HG03139 (cell line): ENCODE data around the gene OPCML.

Experiments
- ATAC-seq: cut with Tn5 transposase; IDR thresholded peaks from one replicate; pipeline ENCODE4 v1.9.1; 2021; ENCODE audit not compliant: unreplicated experiment

The OPCML gene

DNA sequence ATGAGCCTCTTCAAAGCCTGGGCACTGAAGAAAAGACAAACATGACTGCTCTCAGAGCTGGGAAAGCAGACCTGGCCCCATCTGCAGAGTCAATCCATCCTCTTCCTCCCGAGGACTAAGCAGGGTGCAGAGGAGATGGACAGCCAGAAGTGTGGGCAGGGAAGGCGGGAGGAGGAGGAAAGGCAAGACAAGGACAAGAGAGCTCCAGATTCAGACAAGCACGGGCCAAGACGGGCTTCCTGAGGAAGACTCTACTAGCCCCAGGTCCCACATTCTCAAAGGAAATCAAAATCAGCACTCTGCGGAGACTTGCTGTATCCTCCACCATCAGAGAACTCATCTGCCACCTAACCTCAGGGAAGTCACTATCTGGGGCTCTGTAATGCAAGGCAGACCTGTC, 28.5 kb downstream of the OPCML start:
- no peak for ATAC-seq

DNA sequence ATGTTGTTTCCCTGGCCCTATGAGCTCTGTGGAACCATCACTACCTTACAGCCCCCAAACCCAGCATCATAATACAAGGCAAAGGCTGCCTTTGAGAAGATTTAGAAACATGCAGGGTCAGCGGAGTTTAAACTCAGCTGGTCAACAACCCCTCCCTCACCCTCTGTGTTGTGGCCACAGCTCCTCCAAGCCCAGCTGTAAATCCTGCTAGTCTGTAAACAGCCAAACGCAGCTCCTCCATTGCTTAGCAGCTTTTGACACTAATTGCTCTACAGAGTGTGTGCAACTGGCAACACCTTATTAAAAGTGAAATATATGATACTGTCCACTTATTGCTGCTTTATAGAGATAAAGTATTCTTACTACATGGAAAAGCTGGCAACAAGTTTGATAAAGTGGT, 29.1 kb downstream of the OPCML start:
- ATAC-seq, result no peak

DNA sequence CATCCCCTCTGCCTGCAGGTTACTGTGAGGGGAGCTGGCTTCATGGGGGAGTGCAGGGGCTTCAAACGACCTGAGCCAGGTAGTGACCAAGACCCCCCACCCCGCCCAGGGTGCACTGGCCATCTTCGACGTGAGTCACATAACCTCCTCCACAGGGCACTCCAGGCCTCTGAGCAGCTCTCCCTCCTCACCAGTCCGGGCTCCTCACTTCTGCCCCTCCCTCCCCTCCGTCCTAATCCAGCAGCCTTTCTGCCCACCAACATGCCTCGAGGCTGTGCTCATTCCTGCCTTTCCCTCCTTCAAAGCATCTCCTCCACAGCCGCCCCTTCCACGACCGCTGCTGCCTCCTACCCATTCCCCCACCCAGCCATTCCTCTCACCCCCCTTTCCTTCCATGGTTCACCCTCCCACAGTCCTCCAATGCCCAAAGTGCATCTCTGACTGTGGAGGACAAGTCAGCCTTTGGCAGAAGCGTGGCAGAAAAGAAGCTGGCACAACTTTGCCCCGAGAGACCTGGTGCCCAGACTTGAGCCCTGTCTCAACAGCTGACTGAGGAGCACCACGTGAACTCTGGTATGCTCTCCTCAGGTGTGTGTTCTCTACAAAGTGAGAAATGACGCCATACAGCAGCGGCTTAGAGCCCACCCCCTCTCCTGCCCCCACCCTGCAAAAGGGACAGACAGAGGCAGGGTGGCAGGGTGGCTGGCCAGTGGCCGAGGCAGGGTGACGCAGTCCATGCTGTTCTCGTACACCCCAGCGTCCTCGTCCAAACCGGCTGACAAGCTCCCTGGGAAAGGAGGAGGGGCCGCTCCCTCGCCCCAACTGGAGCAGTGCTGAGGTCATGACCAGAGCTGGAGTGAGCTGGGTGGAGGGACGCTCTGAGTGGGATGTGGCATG, 30.4 kb downstream of the OPCML start:
- ATAC-seq, result no peak

DNA sequence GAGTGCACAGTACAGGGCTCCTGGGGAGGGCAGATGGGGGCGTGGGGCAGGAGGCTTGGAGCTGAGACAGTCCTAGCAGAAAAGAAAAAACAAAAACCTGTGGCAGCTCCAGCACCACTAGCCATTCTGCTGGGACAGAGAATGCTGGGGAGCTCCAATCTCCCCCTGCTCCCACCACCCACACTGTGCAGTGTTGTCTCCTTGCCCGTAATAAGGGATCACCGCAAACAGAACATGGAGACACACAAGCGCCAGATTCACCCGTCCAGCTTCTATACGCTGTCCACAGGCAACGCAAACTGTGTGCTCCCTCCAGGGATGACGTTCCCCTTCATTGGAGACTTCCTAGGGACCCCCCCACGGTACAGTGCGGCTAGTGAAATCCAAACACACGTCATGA, 31.4 kb downstream of the OPCML start:
- ATAC-seq, result no peak

DNA sequence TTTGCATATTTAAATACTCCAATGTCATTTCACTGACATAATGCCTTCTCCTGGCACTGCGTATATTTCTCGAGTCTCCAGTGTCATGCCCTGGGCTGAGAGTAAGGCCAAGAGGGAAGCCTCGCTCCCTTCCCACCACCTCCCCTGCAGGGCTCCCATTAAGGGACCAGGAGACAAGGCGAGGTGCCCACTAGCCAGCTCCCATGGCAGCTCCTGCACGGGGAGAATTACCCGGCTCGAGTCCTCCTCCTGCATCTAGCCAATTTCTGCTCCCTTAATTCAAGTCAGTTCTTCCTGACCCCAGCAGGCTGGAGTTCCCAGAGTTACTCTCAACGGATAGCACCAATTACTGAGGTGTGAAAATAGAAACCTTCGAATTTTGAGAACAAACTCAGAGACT, 31.9 kb downstream of the OPCML start:
- ATAC-seq, result no peak

DNA sequence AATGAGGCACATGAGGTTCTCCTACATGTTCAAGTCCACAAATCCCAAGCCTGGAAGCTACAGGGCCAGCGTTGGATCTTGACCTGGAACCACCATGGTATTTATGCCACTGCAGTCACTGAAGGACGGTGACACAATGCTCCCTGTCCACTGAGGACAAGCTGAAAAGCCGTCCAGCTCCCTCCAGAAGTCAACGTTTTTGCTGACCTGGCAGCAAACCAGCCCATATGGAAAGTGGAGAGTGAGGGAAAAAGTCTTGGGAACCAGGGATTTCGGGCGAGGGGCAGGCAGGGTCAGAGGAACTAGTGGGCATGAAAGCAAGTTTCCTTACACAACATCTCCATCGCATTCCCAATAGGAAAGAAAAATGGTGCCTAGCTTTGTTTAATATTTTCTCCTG, 33.3 kb downstream of the OPCML start:
- no peak for ATAC-seq

DNA sequence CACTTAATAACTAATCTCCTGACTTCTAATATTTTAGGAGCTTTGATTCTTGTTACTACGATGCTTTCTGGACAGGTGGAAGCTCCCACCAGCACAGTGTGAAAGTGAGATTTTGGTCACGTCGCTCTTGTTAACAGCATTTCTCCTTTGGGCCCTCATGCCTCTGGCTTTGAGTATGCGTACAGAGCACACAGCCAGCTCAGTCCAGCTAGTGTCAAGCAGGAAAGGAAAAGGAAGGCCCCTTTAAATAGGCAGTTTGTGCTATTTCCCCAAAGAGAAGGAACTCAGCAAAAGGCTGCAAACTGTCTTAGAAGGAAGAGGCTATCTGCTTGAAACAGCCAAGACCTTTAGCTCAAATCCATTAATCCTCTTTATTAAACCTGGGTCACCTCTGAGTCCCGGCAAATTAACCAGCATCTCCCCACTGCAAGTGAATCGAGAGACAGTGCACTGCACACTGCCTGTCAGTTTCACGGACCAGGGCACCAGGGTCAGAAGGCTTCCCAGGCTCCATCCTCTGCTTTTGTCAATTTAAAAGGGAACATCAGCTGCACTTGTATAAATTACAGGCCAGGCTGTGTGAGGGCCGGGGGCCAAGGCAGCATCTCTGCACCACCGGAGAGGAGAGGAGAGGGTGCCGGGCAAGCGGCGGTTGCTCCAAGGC, 34.7 kb downstream of the OPCML start:
- ATAC-seq, result no peak

DNA sequence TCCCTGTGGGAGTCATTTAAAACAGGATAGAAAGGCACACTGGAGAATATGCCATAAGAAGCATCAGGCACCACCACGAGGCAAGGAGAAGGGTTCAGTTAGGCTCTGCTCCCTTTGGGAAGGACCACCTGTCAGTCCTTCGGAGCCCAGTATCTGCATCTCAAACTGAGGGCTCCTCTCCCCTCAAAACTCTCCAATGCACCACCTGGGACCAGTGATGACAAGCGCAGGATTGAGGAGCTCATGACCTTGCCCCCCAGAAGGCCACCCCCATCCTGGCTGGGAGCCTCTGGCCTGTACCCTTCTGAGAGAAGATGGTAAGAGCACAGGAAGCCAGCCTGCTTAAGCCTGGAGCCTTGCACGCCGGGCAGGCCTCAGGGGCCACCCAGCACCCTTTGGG, 39.4 kb downstream of the OPCML start:
- ATAC-seq, result no peak

DNA sequence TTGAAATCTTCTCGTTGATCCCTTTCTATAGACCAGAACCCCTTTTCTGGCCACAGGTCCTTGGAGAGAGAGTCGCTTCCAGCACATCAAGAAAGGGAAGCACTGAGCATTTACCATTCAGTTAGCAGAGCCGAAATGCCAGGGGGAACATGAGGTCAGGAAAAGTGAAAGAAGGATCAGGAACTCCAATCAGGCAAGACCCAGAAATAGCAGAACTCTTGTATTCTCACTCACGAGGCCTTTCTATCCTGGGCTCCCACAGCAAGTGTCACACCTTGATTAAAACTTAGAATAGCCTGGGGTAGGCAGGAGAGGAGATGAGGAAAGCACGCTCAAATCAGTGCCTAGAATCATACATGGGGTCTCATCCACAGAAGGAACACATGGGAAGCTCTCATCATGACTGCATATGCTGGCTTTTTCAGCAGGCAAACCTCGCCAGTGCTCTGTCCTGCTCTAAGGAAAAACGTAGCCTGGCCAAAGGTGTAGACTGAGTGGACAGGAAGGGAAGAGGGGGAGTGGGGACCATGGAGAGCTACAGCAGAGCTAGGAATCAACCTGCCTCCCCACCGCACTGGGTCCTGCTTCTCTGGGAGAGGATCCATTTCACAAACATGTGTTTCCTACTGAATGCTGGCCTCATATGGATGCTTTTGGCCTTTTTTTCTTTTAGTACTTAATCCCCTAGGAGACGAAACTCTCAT, 40.5 kb downstream of the OPCML start:
- no peak for ATAC-seq

DNA sequence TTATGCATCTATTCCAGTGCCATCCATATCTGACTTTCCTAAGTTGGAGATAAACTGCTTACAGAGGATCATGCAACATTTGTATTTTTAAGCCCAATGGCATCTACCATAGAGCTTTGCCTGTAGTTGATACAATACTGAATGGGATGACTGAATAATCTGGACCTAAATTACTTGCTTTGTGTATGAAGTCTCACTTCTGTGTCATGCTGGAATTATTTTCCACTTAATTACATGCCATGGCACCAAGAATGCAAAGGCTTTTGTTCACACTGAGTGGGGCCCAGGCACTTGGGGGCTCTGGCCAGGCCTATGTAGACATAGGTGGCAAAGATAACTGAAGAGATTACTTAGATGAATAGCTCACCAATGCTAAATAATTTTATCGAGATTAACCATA, 51.6 kb downstream of the OPCML start:
- no peak for ATAC-seq

DNA sequence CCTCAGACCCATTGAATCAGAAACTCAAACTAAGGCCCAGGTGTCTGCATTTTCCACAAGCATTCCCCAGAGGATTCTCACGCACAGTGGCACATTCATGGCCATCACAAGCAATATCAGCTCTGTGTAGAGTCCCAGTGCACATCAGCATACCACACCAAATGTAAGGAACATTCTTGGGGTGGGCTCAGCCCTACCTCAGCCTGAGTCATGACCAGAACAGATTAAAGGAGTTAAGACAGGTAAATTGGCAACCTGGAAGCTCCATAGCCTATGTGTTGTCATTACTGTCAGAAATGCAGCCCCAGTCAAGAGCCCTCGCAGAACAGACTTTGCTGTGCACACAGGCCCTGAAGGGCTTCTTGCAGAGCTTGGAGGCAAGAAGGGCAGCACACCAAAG, 53.1 kb downstream of the OPCML start:
- ATAC-seq, result no peak

DNA sequence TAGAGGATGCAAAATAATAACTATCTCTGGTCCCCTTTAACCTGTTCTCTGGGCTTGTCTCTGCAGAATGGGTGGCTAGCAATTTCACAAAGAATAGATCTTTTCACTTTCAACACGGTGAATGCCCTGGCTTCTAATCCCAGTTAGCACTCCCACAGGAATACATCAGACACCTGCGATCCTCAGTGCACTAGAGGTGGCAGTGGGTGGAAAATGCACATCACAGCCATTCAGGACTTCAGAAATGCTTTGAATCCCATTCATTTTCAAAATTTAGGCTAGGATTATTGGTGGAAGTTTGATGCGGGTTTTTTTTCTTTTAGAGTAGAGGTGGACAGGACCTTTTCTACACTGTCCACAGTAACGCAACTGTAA, 55.1 kb downstream of the OPCML start:
- ATAC-seq, result no peak

DNA sequence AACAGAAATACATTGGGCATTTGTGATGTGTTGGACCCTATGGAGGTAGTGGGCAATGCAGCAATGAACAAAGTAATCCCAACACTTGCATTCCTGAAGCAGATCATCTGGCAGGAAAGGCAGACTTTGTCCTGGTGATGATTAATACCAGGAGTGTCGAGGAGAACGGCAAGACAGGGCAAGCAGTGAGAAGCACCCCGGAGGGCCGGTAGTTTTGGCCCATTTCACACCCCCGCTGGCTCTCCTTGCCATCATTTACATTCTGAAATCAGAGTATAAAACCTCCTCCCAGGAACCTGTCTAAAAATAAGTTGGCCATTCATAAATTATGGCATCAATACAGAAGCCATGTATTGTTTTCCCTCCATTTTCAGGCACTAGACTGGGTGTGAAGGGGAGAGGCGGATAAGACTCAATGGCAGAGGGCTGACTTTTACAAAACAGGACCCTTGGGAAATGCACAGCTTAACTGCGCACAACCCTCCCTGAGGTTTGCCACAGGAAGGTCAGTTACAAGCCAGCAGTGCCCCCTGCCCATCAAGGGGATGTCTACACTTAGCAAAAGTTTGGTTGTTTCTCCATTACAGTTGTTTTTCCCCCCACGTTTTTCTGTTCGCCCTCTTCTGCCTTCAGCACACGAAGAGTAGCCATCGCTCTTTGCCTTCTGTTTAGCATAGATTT, 55.6 kb downstream of the OPCML start:
- no peak for ATAC-seq

DNA sequence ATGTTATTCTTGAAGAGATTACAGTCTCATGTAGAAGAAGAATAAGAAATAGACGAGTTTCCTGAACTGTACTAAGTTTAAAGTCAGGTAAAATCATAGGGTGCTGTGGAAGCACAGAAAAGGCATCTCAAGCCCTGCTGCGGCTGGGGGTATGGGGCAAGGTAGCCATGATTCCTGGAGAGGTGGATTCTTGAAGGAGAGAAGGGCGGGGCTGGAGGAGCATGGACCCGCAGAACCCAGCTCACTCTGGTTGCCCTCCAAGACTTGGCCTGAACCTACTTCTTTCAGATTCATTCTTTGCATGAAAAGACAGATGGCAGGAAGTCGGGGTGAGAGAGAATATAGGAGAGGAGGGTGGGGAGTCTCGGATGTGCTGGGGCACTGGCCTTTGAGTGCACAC, 57.8 kb downstream of the OPCML start:
- no peak for ATAC-seq

DNA sequence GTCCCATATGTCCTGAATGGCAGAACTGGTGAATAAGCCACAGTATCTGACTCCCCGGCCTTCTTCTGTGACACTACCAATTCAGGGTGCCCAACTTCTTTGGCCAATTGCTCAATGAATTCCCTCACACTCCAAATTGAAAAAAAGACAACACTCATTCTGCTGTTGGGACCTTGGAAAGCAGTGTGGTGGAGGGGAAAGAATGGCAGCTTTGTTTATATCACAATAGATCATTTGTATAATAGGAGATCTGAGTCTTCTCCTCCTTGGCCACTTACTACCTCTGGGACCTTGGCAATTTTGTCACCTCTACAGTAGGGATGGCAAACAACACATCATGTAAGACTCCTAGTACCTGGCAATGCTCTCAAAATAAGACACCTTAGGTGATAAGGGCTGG, 64.6 kb downstream of the OPCML start:
- no peak for ATAC-seq

DNA sequence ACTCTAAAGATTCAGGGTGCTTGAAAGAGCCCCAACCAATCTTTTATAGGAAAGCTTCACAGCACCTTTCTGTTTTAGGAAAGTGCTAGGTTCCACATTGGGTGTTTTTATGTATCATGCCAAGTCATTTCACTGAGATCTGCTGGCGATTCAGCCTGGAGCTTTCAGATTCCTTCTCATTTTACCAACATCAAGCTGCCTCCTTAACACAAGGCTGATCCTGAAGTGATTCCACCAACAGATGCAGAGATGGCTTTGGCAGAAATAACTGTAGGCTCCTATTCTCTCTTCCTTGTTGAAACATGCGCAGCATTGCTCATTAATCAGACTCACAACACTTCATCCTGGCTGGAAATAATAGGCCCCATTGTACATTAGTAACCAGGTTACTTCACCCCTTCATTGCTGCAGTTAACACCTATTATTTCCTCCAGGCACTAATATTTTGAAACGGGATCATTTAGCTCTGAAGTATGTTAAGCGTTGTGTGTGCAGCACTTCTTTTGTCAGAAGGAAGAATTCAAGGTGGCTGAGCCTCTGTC, 89.0 kb downstream of the OPCML start:
- no peak for ATAC-seq

DNA sequence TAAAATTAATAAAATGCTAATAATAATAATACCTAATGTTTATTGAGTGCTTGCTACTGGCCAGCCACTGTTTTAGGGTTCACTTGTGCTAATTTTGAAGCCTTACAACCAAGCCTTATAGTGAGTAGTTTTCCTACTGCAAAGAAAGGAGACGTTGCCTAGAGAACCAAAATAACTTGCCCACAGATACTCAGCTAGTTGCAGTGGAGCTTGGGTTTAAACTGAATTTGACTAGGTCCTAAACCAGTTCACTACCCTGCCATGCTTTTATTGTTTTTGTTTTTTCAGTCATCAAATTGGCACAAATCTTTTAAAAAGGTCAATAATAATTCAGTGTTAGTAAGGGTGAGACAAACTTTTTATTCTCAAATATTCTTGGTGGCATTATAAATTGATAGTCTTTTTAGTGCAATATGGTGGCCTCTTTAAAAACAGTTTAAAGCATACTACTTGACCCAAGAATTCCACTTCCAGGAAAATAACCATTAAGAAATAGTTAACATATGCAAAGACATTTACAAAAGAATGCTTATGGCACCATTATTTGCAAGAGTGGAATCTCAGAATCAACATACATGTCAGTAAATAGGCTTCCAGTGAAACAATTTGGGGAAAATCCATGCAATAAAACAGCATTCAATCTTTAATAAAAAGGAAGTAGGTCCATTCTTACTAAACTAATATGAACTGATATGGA, 90.2 kb downstream of the OPCML start:
- ATAC-seq, result no peak

DNA sequence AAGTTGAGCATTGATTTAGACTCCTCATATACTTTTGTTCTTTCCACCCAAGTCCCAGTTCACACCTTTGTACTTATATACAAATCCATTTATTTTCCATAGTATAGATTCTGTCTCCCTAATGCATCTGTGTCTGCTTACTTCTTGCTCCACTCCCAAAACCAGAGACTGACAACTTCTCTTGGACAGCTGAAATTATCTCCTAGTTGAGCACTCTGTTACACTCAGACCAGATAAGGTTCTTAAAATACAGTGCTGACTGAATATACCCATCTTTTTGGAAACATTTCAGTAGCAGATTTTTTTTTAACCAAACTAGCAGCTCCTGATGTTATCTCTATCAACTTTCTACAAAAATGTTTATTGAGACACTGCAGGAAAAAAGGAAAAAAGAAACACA, 106.3 kb downstream of the OPCML start:
- no peak for ATAC-seq

DNA sequence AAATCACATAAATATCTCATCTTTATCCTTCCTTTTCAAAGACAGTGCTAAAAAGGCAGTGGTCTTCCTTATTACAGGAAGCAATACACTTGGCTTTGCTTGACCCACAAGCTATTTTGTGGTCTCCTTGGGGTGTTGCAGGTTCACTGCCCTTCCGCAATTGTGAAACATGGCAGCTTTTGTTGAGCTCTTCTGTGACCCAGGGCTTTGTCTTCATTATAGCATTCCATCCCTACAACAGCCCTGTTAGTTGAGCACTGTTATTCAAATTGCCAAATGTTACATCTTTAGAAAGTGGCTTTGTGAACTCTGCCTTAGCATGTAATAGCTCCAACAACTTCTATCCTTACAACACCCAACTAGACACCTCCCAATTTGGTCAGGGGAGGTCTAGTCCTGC, 107.1 kb downstream of the OPCML start:
- no peak for ATAC-seq

DNA sequence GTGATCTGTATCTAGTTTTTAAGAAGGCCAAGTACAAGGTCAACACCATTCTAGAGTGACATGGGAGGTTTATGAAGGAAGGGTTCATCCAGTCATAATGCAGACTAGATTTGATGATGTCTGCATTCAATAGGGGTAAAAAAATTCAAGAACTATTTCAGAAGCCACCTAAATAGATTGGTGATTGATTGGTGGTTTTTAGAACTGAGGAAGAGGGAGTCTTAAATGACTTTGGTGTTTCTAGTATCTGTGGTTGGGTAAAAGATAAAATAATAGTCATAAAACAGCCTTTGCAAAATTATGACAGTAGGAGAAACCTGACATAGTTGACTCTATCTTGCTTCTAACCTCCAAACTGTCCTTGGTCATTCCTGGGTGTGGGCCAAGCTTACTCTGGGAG, 114.1 kb downstream of the OPCML start:
- ATAC-seq, result no peak

DNA sequence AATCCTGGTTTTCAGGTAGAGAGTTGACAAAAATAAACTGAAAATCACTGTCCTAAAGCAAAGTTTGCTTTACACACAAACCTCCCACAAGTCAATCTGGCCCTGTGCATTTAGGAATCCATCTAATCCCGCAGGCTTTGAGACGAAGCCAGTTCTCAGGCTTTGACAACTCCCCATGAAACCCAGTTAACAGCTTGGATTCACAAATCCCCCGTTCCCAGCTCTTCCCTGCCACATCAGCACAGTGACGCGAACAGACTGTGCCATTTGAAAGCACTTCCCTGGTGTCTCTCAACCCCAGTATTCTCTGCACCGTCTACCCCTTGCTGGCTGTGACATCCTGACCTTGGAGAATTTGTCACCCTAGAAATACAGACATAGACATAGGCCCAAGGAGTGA, 117.8 kb downstream of the OPCML start:
- ATAC-seq, result no peak
